ENCODE results near the gene SLC6A3. TPM values are rescaled to one million over a fixed set of nuclear protein-coding genes. Genes with fewer than 3 reads are reported as not detected.

SLC6A3 gene
- total and polyA plus RNA-seq, 2 donors (not counting 1 experiment from before 2014, with no cell fraction given): 0.01 to 0.15 TPM

GRCh38 chr5:1453613-1454012 is 8.4 kb upstream of the SLC6A3 start:
- no CpG with 5 or more reads among the region's 2 CpGs for WGBS (ENCODE audit: insufficient coverage)

GRCh38 chr5:1449081-1449630 is 3.9 kb upstream of the SLC6A3 start:
- Mint-ChIP-seq H3K4me3 (no peak overlapping the region), H3K4me1 (peaks cover 10% of the 10 kb centered on the region), H3K27me3 (peaks cover 30% of the 10 kb centered on the region), H3K27ac (no peak overlapping the region), H3K9me3 (ENCODE audit: insufficient read depth) (peaks cover 8% of the 10 kb centered on the region)
- H4K20me1 ChIP-seq (ENCODE audit: control insufficient read depth, insufficient read depth, low read length, poor library complexity, severe bottlenecking): no peaks in the 10 kb centered on the region
- H3K4me3 ChIP-seq (ENCODE audit: control extremely low read depth in 1 of 5, extremely low read depth in 1 of 5, insufficient read depth in 1 of 5, low read depth in 2 of 5, low read length in 4 of 5): no peak overlapping the region
- H3K4me2 ChIP-seq (replicated peaks; ENCODE audit: low read depth, low read length, poor library complexity, severe bottlenecking): no peak overlapping the region
- intact Hi-C loops (cut with micrococcal nuclease): no loop called here
- H3K9ac ChIP-seq (ENCODE audit: low read length): no peak overlapping the region
- H3K36me3 ChIP-seq (replicated peaks in 1 of 2; ENCODE audit: control extremely low read depth in 1 of 2, control insufficient read depth in 1 of 2, extremely low read depth in 1 of 2, insufficient read depth in 2 of 2, low read length in 1 of 2): no peaks in the 10 kb centered on the region
- no peak overlapping the region for H3K27ac ChIP-seq (ENCODE audit: low read length in 2 of 2)
- ATAC-seq (ENCODE audit: low read depth): no peak
- H3K79me2 ChIP-seq (ENCODE audit: control insufficient read depth, insufficient read depth, low read length): no peaks in the 10 kb centered on the region
- peaks cover 9 to 15% (median 15%) of the 10 kb centered on the region in 3 donors for H3K9me3 ChIP-seq (ENCODE audit: control extremely low read depth in 1 of 3, control insufficient read depth in 2 of 3, insufficient read depth in 1 of 3, low read length in 2 of 3)
- H3K4me1 ChIP-seq (ENCODE audit: control insufficient read depth in 2 of 2, insufficient read depth in 2 of 2, low read length in 2 of 2): peaks cover 12 to 17% of the 10 kb centered on the region in 2 donors
- DNase-seq: no peak
- ChIA-PET POLR2A (no interaction called here), CTCF (no interaction called here)
- 95% methylated on average over 11 of the region's 12 CpGs for WGBS (ENCODE audit: insufficient coverage)
- TF ChIP-seq EZH2 (IDR thresholded peaks at IDR 0.05; ENCODE audit: borderline replicate concordance, insufficient read depth, low read depth, low read length, poor library complexity, severe bottlenecking): no peak
- TF ChIP-seq, protein P1, sequence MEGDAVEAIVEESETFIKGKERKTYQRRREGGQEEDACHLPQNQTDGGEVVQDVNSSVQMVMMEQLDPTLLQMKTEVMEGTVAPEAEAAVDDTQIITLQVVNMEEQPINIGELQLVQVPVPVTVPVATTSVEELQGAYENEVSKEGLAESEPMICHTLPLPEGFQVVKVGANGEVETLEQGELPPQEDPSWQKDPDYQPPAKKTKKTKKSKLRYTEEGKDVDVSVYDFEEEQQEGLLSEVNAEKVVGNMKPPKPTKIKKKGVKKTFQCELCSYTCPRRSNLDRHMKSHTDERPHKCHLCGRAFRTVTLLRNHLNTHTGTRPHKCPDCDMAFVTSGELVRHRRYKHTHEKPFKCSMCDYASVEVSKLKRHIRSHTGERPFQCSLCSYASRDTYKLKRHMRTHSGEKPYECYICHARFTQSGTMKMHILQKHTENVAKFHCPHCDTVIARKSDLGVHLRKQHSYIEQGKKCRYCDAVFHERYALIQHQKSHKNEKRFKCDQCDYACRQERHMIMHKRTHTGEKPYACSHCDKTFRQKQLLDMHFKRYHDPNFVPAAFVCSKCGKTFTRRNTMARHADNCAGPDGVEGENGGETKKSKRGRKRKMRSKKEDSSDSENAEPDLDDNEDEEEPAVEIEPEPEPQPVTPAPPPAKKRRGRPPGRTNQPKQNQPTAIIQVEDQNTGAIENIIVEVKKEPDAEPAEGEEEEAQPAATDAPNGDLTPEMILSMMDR (IDR thresholded peaks at IDR 0.05): no peak
- H2AFZ ChIP-seq (ENCODE audit: insufficient read depth, low read depth, low read length, poor library complexity, severe bottlenecking): no peak overlapping the region
- peaks cover 0 to 26% (median 9%) of the 10 kb centered on the region in 4 experiments for H3K27me3 ChIP-seq (replicated peaks in 1 of 4; ENCODE audit: control extremely low read depth in 1 of 4, control insufficient read depth in 3 of 4, insufficient read depth in 4 of 4, low read length in 3 of 4)

More at GRCh38 chr5:1453613-1454012, 8.4 kb upstream of the SLC6A3 start:
- Mint-ChIP-seq H3K27me3 (peaks cover 15% of the 10 kb centered on the region), H3K4me1 (no peaks in the 10 kb centered on the region), H3K4me3 (no peak overlapping the region), H3K27ac (no peak overlapping the region), H3K9me3 (ENCODE audit: insufficient read depth) (peaks cover 11% of the 10 kb centered on the region)
- Histone ChIP-seq H3K4me3 (ENCODE audit: control extremely low read depth in 1 of 5, extremely low read depth in 1 of 5, insufficient read depth in 1 of 5, low read depth in 2 of 5, low read length in 4 of 5) (no peak overlapping the region), H3K79me2 (ENCODE audit: control insufficient read depth, insufficient read depth, low read length) (no peaks in the 10 kb centered on the region), H3K9me3 (ENCODE audit: control extremely low read depth in 1 of 3, control insufficient read depth in 2 of 3, insufficient read depth in 1 of 3, low read length in 2 of 3) (peaks cover 13 to 35% (median 28%) of the 10 kb centered on the region in 3 donors), H3K9ac (ENCODE audit: low read length) (no peak overlapping the region), H2AFZ (ENCODE audit: insufficient read depth, low read depth, low read length, poor library complexity, severe bottlenecking) (no peak overlapping the region), H3K27ac (ENCODE audit: low read length in 2 of 2) (no peak overlapping the region), H3K27me3 (replicated peaks in 1 of 4; ENCODE audit: control extremely low read depth in 1 of 4, control insufficient read depth in 3 of 4, insufficient read depth in 4 of 4, low read length in 3 of 4) (peaks cover 0 to 2% (median 0%) of the 10 kb centered on the region in 4 experiments), H3K4me1 (ENCODE audit: control insufficient read depth in 2 of 2, insufficient read depth in 2 of 2, low read length in 2 of 2) (no peaks in the 10 kb centered on the region), H3K36me3 (replicated peaks in 1 of 2; ENCODE audit: control extremely low read depth in 1 of 2, control insufficient read depth in 1 of 2, extremely low read depth in 1 of 2, insufficient read depth in 2 of 2, low read length in 1 of 2) (peaks cover 2 to 4% of the 10 kb centered on the region in 2 experiments), H3K4me2 (replicated peaks; ENCODE audit: low read depth, low read length, poor library complexity, severe bottlenecking) (no peak overlapping the region), H4K20me1 (ENCODE audit: control insufficient read depth, insufficient read depth, low read length, poor library complexity, severe bottlenecking) (no peaks in the 10 kb centered on the region)
- intact Hi-C loops (cut with micrococcal nuclease): no loop called here
- DNase-seq: no peak
- TF ChIP-seq, protein P1 (IDR thresholded peaks at IDR 0.05): no peak
- no peak for TF ChIP-seq EZH2 (IDR thresholded peaks at IDR 0.05; ENCODE audit: borderline replicate concordance, insufficient read depth, low read depth, low read length, poor library complexity, severe bottlenecking)
- ATAC-seq (ENCODE audit: low read depth): no peak
- ChIA-PET POLR2A (no interaction called here), CTCF (no interaction called here)

All from B cell (primary cell).